Loucy (cell line): Measurements from ENCODE around the gene FAM13A.

Experiments used
- EZH2phosphoT487 ChIP-seq: fragments of 200-600 bp; IDR thresholded peaks from 2 replicates; pipeline ENCODE4 v1.6.1; 2018; ENCODE audit warnings: antibody characterized with exemption, mild to moderate bottlenecking, moderate library complexity, borderline replicate concordance
- TF ChIP-seq, protein P1 (sequence below): fragments of 200-600 bp; sonication (generic); conservative IDR thresholded peaks from 2 replicates; pipeline ENCODE4 v1.5.1; 2014; ENCODE audit warnings: mild to moderate bottlenecking, antibody characterized with exemption, low read length

DNA sequence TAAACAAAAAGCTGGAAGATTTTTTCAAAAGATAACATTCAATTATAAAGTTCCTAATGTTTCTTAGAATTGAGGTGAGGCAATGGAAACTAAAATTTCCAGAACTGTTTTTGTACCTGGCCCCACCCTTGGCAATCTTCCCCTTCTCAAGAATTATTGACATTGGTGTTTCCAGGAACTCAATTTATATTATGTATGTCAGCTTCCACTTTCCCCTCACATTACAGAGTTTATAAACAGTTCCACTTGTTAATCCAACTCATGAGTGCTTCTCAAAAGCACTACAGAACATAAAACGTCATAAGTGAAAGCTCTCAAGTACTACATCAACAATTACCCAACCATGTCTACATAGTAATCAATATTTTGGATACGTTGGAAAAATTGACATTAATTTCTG is 107.4 kb downstream of the FAM13A start:
- TF ChIP-seq, protein P1, sequence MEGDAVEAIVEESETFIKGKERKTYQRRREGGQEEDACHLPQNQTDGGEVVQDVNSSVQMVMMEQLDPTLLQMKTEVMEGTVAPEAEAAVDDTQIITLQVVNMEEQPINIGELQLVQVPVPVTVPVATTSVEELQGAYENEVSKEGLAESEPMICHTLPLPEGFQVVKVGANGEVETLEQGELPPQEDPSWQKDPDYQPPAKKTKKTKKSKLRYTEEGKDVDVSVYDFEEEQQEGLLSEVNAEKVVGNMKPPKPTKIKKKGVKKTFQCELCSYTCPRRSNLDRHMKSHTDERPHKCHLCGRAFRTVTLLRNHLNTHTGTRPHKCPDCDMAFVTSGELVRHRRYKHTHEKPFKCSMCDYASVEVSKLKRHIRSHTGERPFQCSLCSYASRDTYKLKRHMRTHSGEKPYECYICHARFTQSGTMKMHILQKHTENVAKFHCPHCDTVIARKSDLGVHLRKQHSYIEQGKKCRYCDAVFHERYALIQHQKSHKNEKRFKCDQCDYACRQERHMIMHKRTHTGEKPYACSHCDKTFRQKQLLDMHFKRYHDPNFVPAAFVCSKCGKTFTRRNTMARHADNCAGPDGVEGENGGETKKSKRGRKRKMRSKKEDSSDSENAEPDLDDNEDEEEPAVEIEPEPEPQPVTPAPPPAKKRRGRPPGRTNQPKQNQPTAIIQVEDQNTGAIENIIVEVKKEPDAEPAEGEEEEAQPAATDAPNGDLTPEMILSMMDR, result no peak
- no peak for TF ChIP-seq EZH2phosphoT487
